K562 (cell line): ENCODE data around the gene VPS11. TPM values are rescaled to one million over a fixed set of nuclear protein-coding genes. Genes with fewer than 3 reads are reported as not detected.

Experiments
- ATF4 ChIP-seq: fragments of 450-650 bp; formaldehyde crosslinking; IDR thresholded peaks from 2 replicates; pipeline ENCODE4 v1.4.0; 2022; ENCODE audit warnings: mild to moderate bottlenecking, moderate library complexity
- CAMTA2 ChIP-seq: fragments of 250-450 bp; sonication (Bioruptor Pico); conservative IDR thresholded peaks from 2 replicates; pipeline ENCODE4 v1.5.1; 2022
- CC2D1A ChIP-seq: fragments of 450-650 bp; IDR thresholded peaks from 2 replicates; pipeline ENCODE4 v1.6.1; 2017; ENCODE audit warnings: mild to moderate bottlenecking
- CHD4 ChIP-seq: fragments of 200-600 bp; sonication (generic); IDR thresholded peaks from 3 replicates; pipeline ENCODE4 v1.6.1; 2012; ENCODE audit warnings: low read depth, mild to moderate bottlenecking, mixed read lengths, low read length, inconsistent platforms; ENCODE audit not compliant: insufficient read depth, insufficient replicate concordance, poor library complexity, severe bottlenecking
- E2F5 ChIP-seq: sonication (generic); formaldehyde crosslinking; IDR thresholded peaks from 2 replicates; pipeline ENCODE4 v1.8.0; 2022; ENCODE audit warnings: mild to moderate bottlenecking, missing genetic modification reagents
- E2F6 ChIP-seq, 2 experiments: IDR thresholded peaks; 2 replicates each; pipeline ENCODE4 v1.6.1; 2011; ENCODE audit warnings: borderline replicate concordance in 1 of 2, control low read depth in 1 of 2, low read depth in 1 of 2, low read length in 1 of 2, mild to moderate bottlenecking in 1 of 2, mixed read lengths in 1 of 2, moderate library complexity in 1 of 2; ENCODE audit not compliant: insufficient read depth in 1 of 2, insufficient read length in 1 of 2, poor library complexity in 1 of 2, severe bottlenecking in 1 of 2; ENCODE audit errors: extremely low read depth in 1 of 2
- ETV1 ChIP-seq: fragments of 450-650 bp; conservative IDR thresholded peaks from 2 replicates; pipeline ENCODE4 v1.6.1; 2016; ENCODE audit warnings: missing genetic modification characterization, control low read depth, low read depth, missing compliant biosample characterization
- FIP1L1 ChIP-seq: fragments of 200-400 bp; formaldehyde crosslinking; IDR thresholded peaks from 2 replicates; pipeline ENCODE4 v1.6.1; 2018; ENCODE audit warnings: mild to moderate bottlenecking, low read depth, low read length; ENCODE audit not compliant: poor library complexity, severe bottlenecking
- HIVEP1 ChIP-seq: fragments of 250-450 bp; sonication (Bioruptor Pico); IDR thresholded peaks from 2 replicates; pipeline ENCODE4 v1.4.0; 2020; ENCODE audit warnings: mild to moderate bottlenecking
- HNRNPK ChIP-seq: fragments of 200-400 bp; formaldehyde crosslinking; IDR thresholded peaks from one replicate; pipeline ENCODE4 v1.6.1; 2018; ENCODE audit warnings: mild to moderate bottlenecking, low read depth, low read length; ENCODE audit not compliant: poor library complexity, severe bottlenecking
- HNRNPLL ChIP-seq: fragments of 200-400 bp; formaldehyde crosslinking; IDR thresholded peaks from 2 replicates; pipeline ENCODE4 v1.6.1; 2017; ENCODE audit warnings: low read length, low read depth, mild to moderate bottlenecking; ENCODE audit not compliant: poor library complexity, severe bottlenecking
- MAFG ChIP-seq: fragments of 450-650 bp; conservative IDR thresholded peaks from 2 replicates; pipeline ENCODE4 v1.6.1; 2016; ENCODE audit warnings: missing genetic modification characterization, missing compliant biosample characterization
- PHF20 ChIP-seq: fragments of 450-650 bp; IDR thresholded peaks from 2 replicates; pipeline ENCODE4 v1.6.1; 2018; ENCODE audit not compliant: partially characterized antibody
- PREB ChIP-seq: sonication (generic); formaldehyde crosslinking; IDR thresholded peaks from 2 replicates; pipeline ENCODE4 v1.8.1; 2023; ENCODE audit warnings: mild to moderate bottlenecking, missing genetic modification reagents
- RFX1 ChIP-seq: fragments of 450-650 bp; IDR thresholded peaks from 2 replicates; pipeline ENCODE4 v1.6.1; 2016; ENCODE audit warnings: mild to moderate bottlenecking, moderate library complexity
- SMARCE1 ChIP-seq: fragments of 450-650 bp; IDR thresholded peaks from 2 replicates; pipeline ENCODE4 v1.7.1; 2016; ENCODE audit warnings: mild to moderate bottlenecking
- TCF15 ChIP-seq: fragments of 250-450 bp; sonication (Bioruptor Pico); IDR thresholded peaks from 2 replicates; pipeline ENCODE4 v1.8.0; 2022; ENCODE audit warnings: moderate library complexity, mild to moderate bottlenecking, inconsistent platforms
- ZBTB43 ChIP-seq: sonication (generic); formaldehyde crosslinking; IDR thresholded peaks from 2 replicates; pipeline ENCODE4 v1.8.0; 2023; ENCODE audit warnings: mild to moderate bottlenecking, missing genetic modification reagents
- ZFP30 ChIP-seq: fragments of 250-450 bp; sonication (Bioruptor Pico); IDR thresholded peaks from 2 replicates; pipeline ENCODE4 v1.8.0; 2022; ENCODE audit warnings: moderate library complexity, mild to moderate bottlenecking, inconsistent platforms, borderline replicate concordance
- ZKSCAN3 ChIP-seq: fragments of 250-450 bp; sonication (Bioruptor Pico); IDR thresholded peaks from 2 replicates; pipeline ENCODE4 v1.4.0; 2020
- ZNF764 ChIP-seq: fragments of 250-450 bp; sonication (Bioruptor Pico); IDR thresholded peaks from 2 replicates; pipeline ENCODE4 v1.4.0; 2020; ENCODE audit warnings: low read depth, mild to moderate bottlenecking, moderate library complexity
- polyA plus RNA-seq, 8 experiments: library from polyadenylated mRNA; depleted of rRNA in 4 of 8; stranded (reverse) in 5 of 8; unstranded in 3 of 8; fragments of >200 nt; fragmentation: Nextera tagmentation in 2 of 8; fragmentation: Illumina TruSeq in 1 of 8; extraction: Ambion mirVana in 2 of 8; extraction: Trizol in 1 of 8; gene quantifications; 2 replicates each; pipeline versions ENCODE4 v1.2.1 to v1.2.3, GENCODE V29; 2011 to 2014; ENCODE audit warnings: inconsistent platforms in 1 of 8, missing spikeins in 1 of 8
- total RNA-seq, 7 experiments: library from RNA; depleted of rRNA in 6 of 7; stranded (reverse); fragments of >200 nt in 6 of 7; fragmentation: Illumina TruSeq in 2 of 7; extraction: Trizol in 2 of 7; gene quantifications; 2 replicates each; pipeline versions ENCODE4 v1.2.1 to v1.2.3, GENCODE V29; 2011 to 2021; ENCODE audit warnings: low replicate concordance in 1 of 7

The VPS11 gene
- total and polyA plus RNA-seq, 9 of the 15 experiments (the other 6 are each of a cell fraction or from before 2014, with no cell fraction given): 14.1 to 35.5 (median 27.5) TPM

GRCh38 chr11:119106564-119107537 lies 39.2 kb downstream of the VPS11 start, which contains the start of gene C2CD2L (continued):
- TF ChIP-seq CHD4 (no peak), HNRNPK (no peak), RFX1 (peak; percentile 57), ZBTB43 (CRISPR knock-in tag) (no peak), PHF20 (peak; percentile 73), ATF4 (CRISPR knock-in tag) (peak; percentile 50; the same call in 1 of the 2 replicates), TCF15 (CRISPR knock-in tag) (no peak), E2F6 (IDR thresholded peaks at IDR 0.05; ENCODE audit: borderline replicate concordance in 1 of 2, extremely low read depth in 1 of 2, insufficient read depth in 1 of 2, insufficient read length in 1 of 2, low read depth in 1 of 2, low read length in 1 of 2, poor library complexity in 1 of 2, severe bottlenecking in 1 of 2) (peak; percentile 82 to 85), ZNF764 (CRISPR knock-in tag) (no peak), ETV1 (peak; percentile 52; the same call in 1 of the 2 replicates), CAMTA2 (CRISPR knock-in tag) (no peak), CC2D1A (peak; percentile 99), MAFG (tag) (no peak), HNRNPLL (peak; percentile 31), HIVEP1 (no peak), FIP1L1 (no peak), ZKSCAN3 (CRISPR knock-in tag) (no peak), SMARCE1 (peak; percentile 74), ZFP30 (CRISPR knock-in tag) (no peak), E2F5 (CRISPR knock-in tag) (no peak), PREB (CRISPR knock-in tag) (no peak)
